Prostate gland (tissue), 2 donors: Measurements from ENCODE around the gene COX10.
"Not testable (repeated sequence)": the region's sequence is repeated elsewhere in the genome, so short reads cannot be mapped to it uniquely, and the experiment has no call there.

Experiments used
- CTCF ChIP-seq, 4 experiments: fragments of 200-600 bp in 2 of 4; fragments of 450-650 bp in 2 of 4; sonication (generic) in 2 of 4; IDR thresholded peaks; 1 replicate in 3 of 4; 2 replicates in 1 of 4; pipeline ENCODE4 v1.5.1; 2016 to 2019; ENCODE audit warnings: antibody characterized with exemption in 4 of 4, mild to moderate bottlenecking in 2 of 4, moderate library complexity in 2 of 4
- POLR2A ChIP-seq: fragments of 450-650 bp; IDR thresholded peaks from one replicate; pipeline ENCODE4 v1.6.1; 2016; ENCODE audit warnings: antibody characterized with exemption, mild to moderate bottlenecking

DNA sequence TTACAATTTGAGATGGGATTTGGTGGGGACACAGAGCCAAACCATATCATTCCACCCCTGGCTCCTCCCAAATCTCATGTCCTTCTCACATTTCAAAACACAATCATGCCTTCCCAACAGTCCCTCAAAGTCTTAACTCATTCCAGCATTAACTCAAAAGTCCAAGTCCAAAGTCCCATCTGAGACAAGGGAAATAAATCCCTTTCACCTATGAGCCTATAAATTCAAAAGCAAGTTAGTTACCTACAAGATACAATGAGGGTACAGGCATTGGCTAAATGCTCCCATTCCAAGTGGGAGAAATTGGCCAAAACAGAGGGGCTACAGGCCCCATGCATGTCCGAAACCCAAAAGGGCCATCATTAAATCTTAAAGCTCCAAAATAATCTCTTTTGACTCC, 98.5 kb downstream of the COX10 start:
- TF ChIP-seq CTCF (IDR thresholded peaks at IDR 0.05); POLR2A: not testable (repeated sequence)
